Measurements from ENCODE around the gene NEURL4.

The NEURL4 gene

DNA sequence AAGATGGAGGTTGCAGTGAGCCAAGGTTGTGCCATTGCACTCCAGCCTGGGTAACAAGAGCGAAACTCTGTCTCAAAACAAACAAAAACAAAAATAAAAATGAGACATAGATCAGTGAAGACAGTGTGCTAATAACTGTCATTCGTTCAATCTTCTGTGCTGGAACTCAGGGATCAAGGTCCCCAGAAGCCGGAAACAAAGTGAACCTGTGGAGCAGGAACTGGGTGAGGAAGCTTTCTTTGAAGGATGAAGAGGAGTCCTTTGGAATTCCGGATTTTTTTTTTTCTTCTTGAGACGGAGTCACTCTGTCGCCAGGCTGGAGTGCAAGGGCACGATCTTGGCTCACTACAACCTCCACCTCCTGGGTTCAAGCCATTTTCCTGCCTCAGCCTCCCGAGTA is 49.7 kb downstream of the NEURL4 start:
- no peak for DNase-seq (ENCODE audit: low spot score)

DNA sequence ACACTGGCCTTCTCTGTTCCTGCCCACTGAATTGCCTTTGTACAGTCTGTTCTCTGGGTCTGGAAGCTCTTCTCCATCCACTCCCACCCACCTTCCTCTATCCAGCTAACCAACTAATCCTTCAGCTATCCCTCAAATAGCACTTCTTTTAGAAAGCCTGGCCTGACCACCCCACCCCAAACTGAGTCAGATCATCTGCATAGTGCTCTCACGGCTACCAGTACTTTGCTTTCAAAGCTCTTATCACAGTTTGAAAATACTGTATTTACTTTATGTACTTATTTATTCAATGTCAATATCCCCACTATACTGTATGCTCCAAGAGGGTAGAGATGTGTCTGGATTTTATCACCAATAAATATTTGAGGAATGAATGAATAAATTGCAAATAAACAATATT is 62.4 kb downstream of the NEURL4 start:
- DNase-seq (ENCODE audit: low spot score), result no peak
